OCI-LY3 (cell line): Measurements from ENCODE around the gene ANKRD9.

Experiments used
- H2AFZ ChIP-seq: fragments of 200-600, 300-600 bp; shearing (Covaris generic); 2 replicates; pipeline ENCODE4 v1.6.0; 2014; ENCODE audit warnings: antibody characterized with exemption, low read depth, low read length
- H3K27ac ChIP-seq: fragments of 200-600, 300-600 bp; sonication (generic); 2 replicates; pipeline ENCODE4 v1.5.1; 2014; ENCODE audit warnings: mild to moderate bottlenecking, low read length, moderate library complexity, mixed read lengths
- H3K27me3 ChIP-seq: fragments of 200-600, 300-600 bp; sonication (generic); 2 replicates; pipeline ENCODE4 v1.6.1; 2014; ENCODE audit warnings: low read depth, low read length, mixed read lengths
- H3K36me3 ChIP-seq: fragments of 200-600, 300-600 bp; sonication (generic); replicated peaks from 2 replicates; pipeline ENCODE3; 2014; ENCODE audit warnings: low read depth, low read length, mixed read lengths
- H3K4me1 ChIP-seq: fragments of 300-600, 200-600 bp; sonication (generic); 2 replicates; pipeline ENCODE4 v1.6.1; 2014; ENCODE audit warnings: low read length, mixed read lengths
- H3K4me2 ChIP-seq: fragments of 200-600, 300-600 bp; sonication (generic); 2 replicates; pipeline ENCODE4 v1.6.1; 2014; ENCODE audit warnings: low read length, mixed read lengths
- H3K4me3 ChIP-seq: fragments of 300-600, 200-600 bp; sonication (generic); 2 replicates; pipeline ENCODE4 v1.5.1; 2014; ENCODE audit warnings: antibody characterized with exemption, mild to moderate bottlenecking, low read length, moderate library complexity
- H3K79me2 ChIP-seq: fragments of 300-600, 200-600 bp; shearing (Covaris generic); 2 replicates; pipeline ENCODE4 v1.6.1; 2014; ENCODE audit warnings: mild to moderate bottlenecking, low read length, mixed read lengths
- H3K9ac ChIP-seq: fragments of 300-600, 200-600 bp; shearing (Covaris generic); 2 replicates; pipeline ENCODE4 v1.6.0; 2014; ENCODE audit warnings: mild to moderate bottlenecking, low read length, moderate library complexity
- H3K9me3 ChIP-seq: fragments of 200-600, 300-600 bp; shearing (Covaris generic); 2 replicates; pipeline ENCODE4 v1.6.1; 2014; ENCODE audit warnings: low read length, mixed read lengths; ENCODE audit not compliant: insufficient read depth
- H4K20me1 ChIP-seq: fragments of 200-600, 300-600 bp; sonication (generic); 2 replicates; pipeline ENCODE4 v1.6.1; 2016; ENCODE audit warnings: low read length, mixed read lengths; ENCODE audit not compliant: insufficient read depth
- CTCF ChIP-seq: fragments of 200-600, 300-600 bp; sonication (generic); IDR thresholded peaks from 2 replicates; pipeline ENCODE4 v1.5.1; 2014; ENCODE audit warnings: antibody characterized with exemption, low read length, low read depth
- EZH2phosphoT487 ChIP-seq: fragments of 200-600 bp; shearing (Covaris generic); IDR thresholded peaks from 2 replicates; pipeline ENCODE4 v1.6.1; 2018; ENCODE audit warnings: antibody characterized with exemption, mixed run types, low read depth

The ANKRD9 gene

GRCh38 chr14:102471921-102472790 lies 37.4 kb downstream of the ANKRD9 start:
- H2AFZ ChIP-seq, result no peak overlapping the region
- no peak overlapping the region for H3K4me2 ChIP-seq
- no peak for TF ChIP-seq EZH2phosphoT487
- TF ChIP-seq CTCF, result no peak

GRCh38 chr14:102469261-102469660 lies 40.3 kb downstream of the ANKRD9 start:
- no peak overlapping the region for H3K27ac ChIP-seq
- no peaks in the 10 kb centered on the region for H3K79me2 ChIP-seq
- no peaks in the 10 kb centered on the region for H3K9me3 ChIP-seq
- H4K20me1 ChIP-seq, result no peaks in the 10 kb centered on the region
- no peaks in the 10 kb centered on the region for H3K4me1 ChIP-seq
- H2AFZ ChIP-seq, result no peak overlapping the region
- no peak overlapping the region for H3K9ac ChIP-seq
- no peak overlapping the region for H3K4me3 ChIP-seq
- no peak overlapping the region for H3K4me2 ChIP-seq
- H3K36me3 ChIP-seq, result no peaks in the 10 kb centered on the region
- no peaks in the 10 kb centered on the region for H3K27me3 ChIP-seq
- TF ChIP-seq CTCF (no peak), EZH2phosphoT487 (no peak)

More at GRCh38 chr14:102471921-102472790, 37.4 kb downstream of the ANKRD9 start:
- Histone ChIP-seq H3K4me3 (no peak overlapping the region), H3K27me3 (no peaks in the 10 kb centered on the region), H3K4me1 (no peaks in the 10 kb centered on the region), H3K36me3 (no peaks in the 10 kb centered on the region), H3K9me3 (no peaks in the 10 kb centered on the region), H4K20me1 (no peaks in the 10 kb centered on the region), H3K27ac (no peak overlapping the region), H3K79me2 (no peaks in the 10 kb centered on the region), H3K9ac (no peak overlapping the region)

- Histone ChIP-seq H3K9me3 (no peaks in the 10 kb centered on the region), H3K9ac (no peak overlapping the region), H3K4me3 (no peak overlapping the region), H3K4me2 (no peak overlapping the region), H2AFZ (no peak overlapping the region), H3K27ac (no peak overlapping the region), H3K36me3 (no peaks in the 10 kb centered on the region), H3K4me1 (no peaks in the 10 kb centered on the region), H3K27me3 (no peaks in the 10 kb centered on the region), H4K20me1 (no peaks in the 10 kb centered on the region), H3K79me2 (no peaks in the 10 kb centered on the region)
- TF ChIP-seq EZH2phosphoT487, result no peak
- TF ChIP-seq CTCF, result no peak
Measured at GRCh38 chr14:102464846-102465341, 44.7 kb downstream of the ANKRD9 start.

GRCh38 chr14:102464006-102464405 lies 45.6 kb downstream of the ANKRD9 start:
- TF ChIP-seq CTCF (no peak), EZH2phosphoT487 (no peak)
- no peaks in the 10 kb centered on the region for H3K27me3 ChIP-seq
- H3K4me3 ChIP-seq, result no peak overlapping the region
- no peak overlapping the region for H3K4me2 ChIP-seq
- no peaks in the 10 kb centered on the region for H3K79me2 ChIP-seq
- H2AFZ ChIP-seq, result no peak overlapping the region
- no peak overlapping the region for H3K27ac ChIP-seq
- H3K9me3 ChIP-seq, result no peaks in the 10 kb centered on the region
- H3K36me3 ChIP-seq, result no peaks in the 10 kb centered on the region
- no peaks in the 10 kb centered on the region for H4K20me1 ChIP-seq
- no peaks in the 10 kb centered on the region for H3K4me1 ChIP-seq
- no peak overlapping the region for H3K9ac ChIP-seq
